Neural progenitor cell (in vitro differentiated cells): ENCODE measurements around the gene LATS2. TPM values are rescaled to one million over a fixed set of nuclear protein-coding genes. Genes with fewer than 3 reads are reported as not detected.
"Not testable (repeated sequence)": the region's sequence is repeated elsewhere in the genome, so short reads cannot be mapped to it uniquely, and the experiment has no call there.

Experiments
- DNase-seq: peaks from one replicate; pipeline ENCODE4 v3.0.0-alpha.2; 2016; ENCODE audit warnings: low spot score
- H2AFZ ChIP-seq: fragments of 200-600 bp; sonication (generic); replicated peaks from 2 replicates; pipeline ENCODE4 v1.6.1; 2016; ENCODE audit warnings: antibody characterized with exemption
- H3F3A ChIP-seq: fragments of 200-600 bp; sonication (generic); 2 replicates; pipeline ENCODE4 v1.6.1; 2016; ENCODE audit warnings: antibody characterized with exemption, low read depth
- H3K27ac ChIP-seq: fragments of 200-600 bp; sonication (generic); 2 replicates; pipeline ENCODE4 v1.5.1; 2016; ENCODE audit warnings: mild to moderate bottlenecking
- H3K27me3 ChIP-seq: fragments of 200-600 bp; sonication (generic); 2 replicates; pipeline ENCODE4 v1.6.1; 2016; ENCODE audit warnings: mild to moderate bottlenecking, moderate library complexity
- H3K36me3 ChIP-seq: fragments of 200-600 bp; sonication (generic); 2 replicates; pipeline ENCODE4 v1.5.1; 2016
- H3K4me1 ChIP-seq: fragments of 200-600 bp; sonication (generic); 2 replicates; pipeline ENCODE4 v1.6.1; 2016; ENCODE audit warnings: mixed run types
- H3K4me2 ChIP-seq: fragments of 200-600 bp; sonication (generic); 2 replicates; pipeline ENCODE4 v1.6.1; 2016
- H3K4me3 ChIP-seq: fragments of 200-600 bp; sonication (generic); 2 replicates; pipeline ENCODE4 v1.5.1; 2016
- H3K79me2 ChIP-seq: fragments of 200-600 bp; sonication (generic); 2 replicates; pipeline ENCODE4 v1.6.1; 2016; ENCODE audit warnings: low read depth
- H3K9ac ChIP-seq: fragments of 200-600 bp; sonication (generic); 2 replicates; pipeline ENCODE4 v1.6.1; 2016
- H3K9me3 ChIP-seq: fragments of 200-600 bp; sonication (generic); 2 replicates; pipeline ENCODE4 v1.5.1; 2016; ENCODE audit warnings: low read depth
- H4K20me1 ChIP-seq: fragments of 200-600 bp; sonication (generic); 2 replicates; pipeline ENCODE4 v1.6.1; 2016; ENCODE audit warnings: low read depth
- H3K27ac Mint-ChIP-seq: 3 replicates; pipeline ENCODE4 v1.8.0; 2021; ENCODE audit warnings: mixed read lengths
- H3K27me3 Mint-ChIP-seq: 2 replicates; pipeline ENCODE4 v1.8.0; 2022; ENCODE audit warnings: low read depth, mild to moderate bottlenecking, inconsistent platforms, moderate library complexity, mixed read lengths; ENCODE audit not compliant: insufficient read depth
- H3K36me3 Mint-ChIP-seq: 3 replicates; pipeline ENCODE4 v1.8.0; 2021; ENCODE audit warnings: mixed read lengths
- H3K4me1 Mint-ChIP-seq: 3 replicates; pipeline ENCODE4 v1.8.0; 2021; ENCODE audit warnings: mixed read lengths
- H3K4me3 Mint-ChIP-seq: 3 replicates; pipeline ENCODE4 v1.8.0; 2021; ENCODE audit warnings: mild to moderate bottlenecking, moderate library complexity, mixed read lengths
- H3K9me3 Mint-ChIP-seq: 3 replicates; pipeline ENCODE4 v1.8.0; 2020; ENCODE audit warnings: mixed read lengths
- CTCF ChIP-seq: fragments of 200-600 bp; sonication (generic); IDR thresholded peaks from 2 replicates; pipeline ENCODE4 v1.5.1; 2017; ENCODE audit warnings: antibody characterized with exemption, mild to moderate bottlenecking
- EZH2 ChIP-seq: fragments of 200-600 bp; sonication (generic); IDR thresholded peaks from 2 replicates; pipeline ENCODE4 v1.6.1; 2017; ENCODE audit warnings: antibody characterized with exemption, mild to moderate bottlenecking, moderate library complexity
- EZH2phosphoT487 ChIP-seq: fragments of 200-600 bp; sonication (generic); IDR thresholded peaks from 2 replicates; pipeline ENCODE4 v1.6.1; 2017; ENCODE audit warnings: antibody characterized with exemption
- total RNA-seq: library from RNA; depleted of rRNA; stranded (reverse); fragments of >200 nt; gene quantifications from 2 replicates; pipeline ENCODE4 v1.2.3, GENCODE V29; 2015; ENCODE audit warnings: low replicate concordance

Gene LATS2
- total RNA-seq, 1 donor from 2014 or later, result 15.2 TPM

GRCh38 chr13:20939662-20940061 is 121.7 kb downstream of the LATS2 start:
- Histone ChIP-seq H3K4me3 (no peak overlapping the region), H3K36me3 (no peaks in the 10 kb centered on the region), H3K9me3 (no peaks in the 10 kb centered on the region), H3K9ac (no peak overlapping the region), H3K4me1 (peaks cover 8% of the 10 kb centered on the region), H3F3A (no peaks in the 10 kb centered on the region), H3K4me2 (no peak overlapping the region), H2AFZ (peak overlapping the region; percentile 97), H3K27ac (no peak overlapping the region), H3K79me2 (no peaks in the 10 kb centered on the region), H4K20me1 (no peaks in the 10 kb centered on the region), H3K27me3 (peaks cover 4% of the 10 kb centered on the region)
- H3K9me3 Mint-ChIP-seq, result no peaks in the 10 kb centered on the region
- DNase-seq, result no peak
- peaks cover 10% of the 10 kb centered on the region for H3K27me3 Mint-ChIP-seq
- TF ChIP-seq EZH2 (no peak), CTCF (no peak), EZH2phosphoT487 (no peak)
- H3K4me3 Mint-ChIP-seq, result no peak overlapping the region
- H3K27ac Mint-ChIP-seq, result no peak overlapping the region
- peaks cover 3% of the 10 kb centered on the region for H3K4me1 Mint-ChIP-seq
- H3K36me3 Mint-ChIP-seq, result no peaks in the 10 kb centered on the region

GRCh38 chr13:20938302-20938701 is 123.1 kb downstream of the LATS2 start:
- Histone ChIP-seq H3K9ac (no peak overlapping the region), H3K79me2 (no peaks in the 10 kb centered on the region), H3K36me3 (no peaks in the 10 kb centered on the region), H3K27me3 (no peaks in the 10 kb centered on the region), H3F3A (no peaks in the 10 kb centered on the region), H3K9me3 (no peaks in the 10 kb centered on the region), H3K4me1 (peaks cover 8% of the 10 kb centered on the region), H3K27ac (no peak overlapping the region), H3K4me3 (no peak overlapping the region), H3K4me2 (no peak overlapping the region), H4K20me1 (no peaks in the 10 kb centered on the region), H2AFZ (peak overlapping the region; percentile 57)
- no peak overlapping the region for H3K4me3 Mint-ChIP-seq
- DNase-seq, result no peak
- H3K27ac Mint-ChIP-seq, result no peak overlapping the region
- no peak for TF ChIP-seq EZH2
- TF ChIP-seq EZH2phosphoT487, result no peak
- TF ChIP-seq CTCF, result no peak
- no peaks in the 10 kb centered on the region for H3K36me3 Mint-ChIP-seq
- no peaks in the 10 kb centered on the region for H3K4me1 Mint-ChIP-seq
- peaks cover 10% of the 10 kb centered on the region for H3K27me3 Mint-ChIP-seq
- no peaks in the 10 kb centered on the region for H3K9me3 Mint-ChIP-seq

GRCh38 chr13:20927596-20928257 is 133.7 kb downstream of the LATS2 start:
- Histone ChIP-seq H3K4me2 (no peak overlapping the region), H3K9me3 (no peaks in the 10 kb centered on the region), H3K4me3 (no peak overlapping the region), H4K20me1 (no peaks in the 10 kb centered on the region), H3K4me1 (no peaks in the 10 kb centered on the region), H3K79me2 (no peaks in the 10 kb centered on the region), H3F3A (no peaks in the 10 kb centered on the region), H3K9ac (no peak overlapping the region), H3K27me3 (no peaks in the 10 kb centered on the region), H2AFZ (no peak overlapping the region), H3K27ac (no peak overlapping the region), H3K36me3 (no peaks in the 10 kb centered on the region)
- Mint-ChIP-seq H3K4me1 (peaks cover 4% of the 10 kb centered on the region), H3K27ac (no peak overlapping the region), H3K36me3 (no peaks in the 10 kb centered on the region), H3K4me3 (no peak overlapping the region), H3K27me3 (no peaks in the 10 kb centered on the region), H3K9me3 (no peaks in the 10 kb centered on the region)
- TF ChIP-seq EZH2phosphoT487 (no peak), EZH2 (no peak), CTCF (no peak)
- no peak for DNase-seq

- not testable (repeated sequence) for H3K9me3 Mint-ChIP-seq, H3K4me3 ChIP-seq, H3K36me3 Mint-ChIP-seq, H3K9me3 ChIP-seq, H3K27ac ChIP-seq, H4K20me1 ChIP-seq, H3K4me1 Mint-ChIP-seq, H3K79me2 ChIP-seq, H3K9ac ChIP-seq, H3K27me3 ChIP-seq, H3K36me3 ChIP-seq, H2AFZ ChIP-seq, H3K4me3 Mint-ChIP-seq, H3K27ac Mint-ChIP-seq, H3K4me2 ChIP-seq, H3K27me3 Mint-ChIP-seq, H3K4me1 ChIP-seq, H3F3A ChIP-seq, DNase-seq
These were observed 136.0 kb downstream of the LATS2 start for GRCh38 chr13:20925395-20925790.
